Measurements from ENCODE around the gene TPH2.

The TPH2 gene

GRCh38 chr12:71938728-71939385 lies at the start of gene TPH2:
Gene TPH2 (plus strand): TSS chr12:71938845. CDS start chr12:71938987, 142 bp downstream.
- H3K9me3 Mint-ChIP-seq: no peaks in the 10 kb centered on the region
- H3K27ac Mint-ChIP-seq: no peak within 1 kb of the TSS
- peaks cover 82% of the 10 kb centered on the region for H3K27me3 Mint-ChIP-seq
- no peak within 1 kb of the TSS for H3K4me3 Mint-ChIP-seq
- DNase-seq: peak; percentile 42 to 60
- no peaks in the 10 kb centered on the region for H3K4me1 Mint-ChIP-seq
- ATAC-seq: peak; percentile 70

GRCh38 chr12:71890475-71890874 lies 48.2 kb upstream of the TPH2 start:
- DNase-seq (no peak), ATAC-seq (no peak)
- Mint-ChIP-seq H3K27ac (no peak overlapping the region), H3K4me3 (no peak overlapping the region), H3K9me3 (peaks cover 0 to 3% of the 10 kb centered on the region in 2 donors), H3K4me1 (peaks cover 9% of the 10 kb centered on the region), H3K27me3 (no peaks in the 10 kb centered on the region)

- Mint-ChIP-seq H3K27ac (no peak overlapping the region), H3K4me3 (no peak overlapping the region), H3K4me1 (peaks cover 15% of the 10 kb centered on the region), H3K27me3 (no peaks in the 10 kb centered on the region), H3K9me3 (no peaks in the 10 kb centered on the region)
- ATAC-seq: no peak
- no peak for DNase-seq
These were observed 46.6 kb upstream of the TPH2 start for GRCh38 chr12:71892059-71892458.

GRCh38 chr12:71896205-71896882 lies 42.3 kb upstream of the TPH2 start:
- Mint-ChIP-seq H3K27me3 (no peaks in the 10 kb centered on the region), H3K4me1 (peaks cover 6% of the 10 kb centered on the region), H3K4me3 (no peak overlapping the region), H3K27ac (peak overlapping the region in 1 of 2 donors; percentile 57), H3K9me3 (no peaks in the 10 kb centered on the region)
- DNase-seq: no peak
- ATAC-seq: no peak

GRCh38 chr12:71900091-71900490 lies 38.6 kb upstream of the TPH2 start:
- no peak for ATAC-seq
- H3K9me3 Mint-ChIP-seq: no peaks in the 10 kb centered on the region
- H3K27ac Mint-ChIP-seq: no peak overlapping the region
- H3K4me1 Mint-ChIP-seq: peaks cover 16% of the 10 kb centered on the region
- no peak for DNase-seq
- no peak overlapping the region for H3K4me3 Mint-ChIP-seq
- no peaks in the 10 kb centered on the region for H3K27me3 Mint-ChIP-seq

GRCh38 chr12:71904629-71905028 lies 34.0 kb upstream of the TPH2 start:
- H3K9me3 Mint-ChIP-seq: peaks cover 3 to 7% of the 10 kb centered on the region in 2 donors
- peaks cover 10% of the 10 kb centered on the region for H3K4me1 Mint-ChIP-seq
- no peak overlapping the region for H3K27ac Mint-ChIP-seq
- no peak for ATAC-seq
- DNase-seq: no peak
- H3K4me3 Mint-ChIP-seq: no peak overlapping the region
- no peaks in the 10 kb centered on the region for H3K27me3 Mint-ChIP-seq

- H3K27me3 Mint-ChIP-seq: peaks cover 51% of the 10 kb centered on the region
- DNase-seq (no peak), ATAC-seq (peak; percentile 46)
- H3K4me3 Mint-ChIP-seq: no peak overlapping the region
- H3K9me3 Mint-ChIP-seq: no peaks in the 10 kb centered on the region
- no peaks in the 10 kb centered on the region for H3K4me1 Mint-ChIP-seq
- H3K27ac Mint-ChIP-seq: no peak overlapping the region
These were observed 3.1 kb upstream of the TPH2 start for GRCh38 chr12:71935594-71935993.

GRCh38 chr12:71940068-71940467 lies 1.4 kb downstream of the TPH2 start:
- Mint-ChIP-seq H3K4me3 (no peak overlapping the region), H3K27me3 (peaks cover 80% of the 10 kb centered on the region), H3K27ac (no peak overlapping the region), H3K9me3 (no peaks in the 10 kb centered on the region), H3K4me1 (no peaks in the 10 kb centered on the region)
- DNase-seq (no peak), ATAC-seq (no peak)

- DNase-seq: no peak
- Mint-ChIP-seq H3K27ac (no peak overlapping the region), H3K27me3 (peaks cover 80% of the 10 kb centered on the region), H3K4me3 (no peak overlapping the region), H3K4me1 (no peaks in the 10 kb centered on the region), H3K9me3 (no peaks in the 10 kb centered on the region)
- no peak for ATAC-seq
These were observed 2.5 kb downstream of the TPH2 start for GRCh38 chr12:71941174-71941573.

- H3K4me3 Mint-ChIP-seq: no peak overlapping the region
- no peak for DNase-seq
- ATAC-seq: no peak
- no peaks in the 10 kb centered on the region for H3K9me3 Mint-ChIP-seq
- H3K27ac Mint-ChIP-seq: no peak overlapping the region
- peaks cover 71% of the 10 kb centered on the region for H3K27me3 Mint-ChIP-seq
- H3K4me1 Mint-ChIP-seq: no peaks in the 10 kb centered on the region
These were observed 3.6 kb downstream of the TPH2 start for GRCh38 chr12:71942259-71942658.

- Mint-ChIP-seq H3K4me3 (no peak overlapping the region), H3K4me1 (no peaks in the 10 kb centered on the region), H3K27ac (no peak overlapping the region), H3K9me3 (no peaks in the 10 kb centered on the region), H3K27me3 (peaks cover 67% of the 10 kb centered on the region)
- no peak for ATAC-seq
- no peak for DNase-seq
These were observed 4.1 kb downstream of the TPH2 start for GRCh38 chr12:71942703-71943102.

GRCh38 chr12:71945121-71945520 lies 6.5 kb downstream of the TPH2 start:
- Mint-ChIP-seq H3K4me3 (no peak overlapping the region), H3K27ac (peak overlapping the region in 1 of 2 donors; percentile 72), H3K27me3 (peaks cover 52% of the 10 kb centered on the region), H3K4me1 (no peaks in the 10 kb centered on the region), H3K9me3 (no peaks in the 10 kb centered on the region)
- DNase-seq: no peak
- no peak for ATAC-seq

GRCh38 chr12:71945883-71946282 lies 7.2 kb downstream of the TPH2 start:
- DNase-seq (no peak), ATAC-seq (no peak)
- Mint-ChIP-seq H3K9me3 (no peaks in the 10 kb centered on the region), H3K27ac (no peak overlapping the region), H3K4me3 (no peak overlapping the region), H3K27me3 (peaks cover 48% of the 10 kb centered on the region), H3K4me1 (no peaks in the 10 kb centered on the region)

GRCh38 chr12:71947645-71948105 lies 9.0 kb downstream of the TPH2 start:
- Mint-ChIP-seq H3K4me3 (no peak overlapping the region), H3K27me3 (peaks cover 30% of the 10 kb centered on the region), H3K4me1 (no peaks in the 10 kb centered on the region), H3K27ac (no peak overlapping the region), H3K9me3 (no peaks in the 10 kb centered on the region)
- ATAC-seq: no peak
- no peak for DNase-seq

- ATAC-seq: no peak
These were observed 9.7 kb downstream of the TPH2 start for GRCh38 chr12:71948390-71948789.

GRCh38 chr12:71949646-71950045 lies 11.0 kb downstream of the TPH2 start:
- ATAC-seq (no peak), DNase-seq (no peak)
- no peak overlapping the region for H3K4me3 Mint-ChIP-seq
- H3K4me1 Mint-ChIP-seq: no peaks in the 10 kb centered on the region
- no peaks in the 10 kb centered on the region for H3K9me3 Mint-ChIP-seq
- H3K27ac Mint-ChIP-seq: no peak overlapping the region
- H3K27me3 Mint-ChIP-seq: peaks cover 30% of the 10 kb centered on the region

More at GRCh38 chr12:71948390-71948789, 9.7 kb downstream of the TPH2 start:
- Mint-ChIP-seq H3K27me3 (peaks cover 30% of the 10 kb centered on the region), H3K4me1 (no peaks in the 10 kb centered on the region), H3K27ac (no peak overlapping the region), H3K9me3 (no peaks in the 10 kb centered on the region), H3K4me3 (no peak overlapping the region)
- DNase-seq: no peak
